GM23338 (cell line): Measurements from ENCODE around the gene GNB1L. TPM values are rescaled to one million over a fixed set of nuclear protein-coding genes. Genes with fewer than 3 reads are reported as not detected.
A peak's percentile ranks its signal among the peaks of the same experiment; 100 is the strongest.

Experiments used
- ATAC-seq: fragments of 200-7000 bp; cut with Tn5 transposase; 3 replicates; pipeline ENCODE4 v1.9.1; 2020
- DNase-seq: peaks from one replicate; pipeline ENCODE4 v3.0.0-alpha.2; 2015; ENCODE audit warnings: low spot score
- H2AFZ ChIP-seq: fragments of 200-600 bp; sonication (generic); 2 replicates; pipeline ENCODE4 v1.8.0; 2016; ENCODE audit warnings: antibody characterized with exemption, mild to moderate bottlenecking, moderate library complexity
- H3F3A ChIP-seq: fragments of 200-600 bp; sonication (generic); replicated peaks from 2 replicates; pipeline ENCODE4 v1.8.0; 2017; ENCODE audit warnings: antibody characterized with exemption, mixed run types, low read depth
- H3K27ac ChIP-seq: fragments of 200-600 bp; sonication (generic); 2 replicates; pipeline ENCODE4 v1.6.1; 2016; ENCODE audit warnings: low read depth
- H3K27me3 ChIP-seq: fragments of 200-600 bp; sonication (generic); 2 replicates; pipeline ENCODE4 v1.8.0; 2016; ENCODE audit warnings: mild to moderate bottlenecking, mixed run types, moderate library complexity; ENCODE audit not compliant: insufficient read depth
- H3K36me3 ChIP-seq: fragments of 200-600 bp; sonication (generic); 2 replicates; pipeline ENCODE4 v1.8.0; 2016; ENCODE audit warnings: mild to moderate bottlenecking; ENCODE audit not compliant: insufficient read depth
- H3K4me1 ChIP-seq: fragments of 200-600 bp; sonication (generic); 2 replicates; pipeline ENCODE4 v1.8.0; 2016; ENCODE audit warnings: mild to moderate bottlenecking, moderate library complexity; ENCODE audit not compliant: insufficient read depth
- H3K4me2 ChIP-seq: fragments of 200-600 bp; sonication (generic); 2 replicates; pipeline ENCODE4 v1.7.1; 2017; ENCODE audit warnings: mixed run types
- H3K4me3 ChIP-seq: fragments of 200-600 bp; sonication (generic); 2 replicates; pipeline ENCODE4 v1.6.1; 2016; ENCODE audit warnings: mixed run types
- H3K79me2 ChIP-seq: fragments of 200-600 bp; sonication (generic); replicated peaks from 2 replicates; pipeline ENCODE4 v1.8.0; 2017; ENCODE audit warnings: mild to moderate bottlenecking; ENCODE audit not compliant: insufficient read depth
- H3K9me2 ChIP-seq: fragments of 200-600 bp; sonication (generic); 2 replicates; pipeline ENCODE4 v1.8.0; 2017; ENCODE audit not compliant: insufficient read depth
- H4K20me1 ChIP-seq: fragments of 200-600 bp; sonication (generic); replicated peaks from 2 replicates; pipeline ENCODE4 v1.8.0; 2017; ENCODE audit warnings: mild to moderate bottlenecking; ENCODE audit not compliant: insufficient read depth
- H3K27ac Mint-ChIP-seq: 2 replicates; pipeline ENCODE4 v1.8.0; 2020; ENCODE audit warnings: inconsistent platforms, mild to moderate bottlenecking, moderate library complexity, mixed read lengths
- H3K27me3 Mint-ChIP-seq: 3 replicates; pipeline ENCODE4 v1.8.0; 2022; ENCODE audit warnings: low read depth, mild to moderate bottlenecking, moderate library complexity, mixed read lengths, inconsistent platforms; ENCODE audit not compliant: insufficient read depth, poor library complexity
- H3K36me3 Mint-ChIP-seq: 3 replicates; pipeline ENCODE4 v1.8.0; 2021; ENCODE audit warnings: low read depth, mild to moderate bottlenecking, inconsistent platforms, moderate library complexity, mixed read lengths
- H3K4me1 Mint-ChIP-seq: 3 replicates; pipeline ENCODE4 v1.8.0; 2020; ENCODE audit warnings: mild to moderate bottlenecking, inconsistent platforms, mixed read lengths
- H3K4me3 Mint-ChIP-seq: 3 replicates; pipeline ENCODE4 v1.8.0; 2021; ENCODE audit warnings: moderate library complexity, mild to moderate bottlenecking, inconsistent platforms, mixed read lengths
- H3K9me3 Mint-ChIP-seq: 3 replicates; pipeline ENCODE4 v1.8.0; 2020; ENCODE audit warnings: moderate library complexity, mild to moderate bottlenecking, inconsistent platforms, mixed read lengths
- NANOG ChIP-seq: IDR thresholded peaks from 2 replicates; pipeline ENCODE4 v1.6.1; 2016; ENCODE audit warnings: antibody characterized with exemption, borderline replicate concordance
- POLR2AphosphoS5 ChIP-seq: IDR thresholded peaks from 2 replicates; pipeline ENCODE4 v1.6.1; 2016; ENCODE audit warnings: antibody characterized with exemption, low read depth
- polyA plus RNA-seq: library from polyadenylated mRNA; unstranded; fragments of >200 nt; fragmentation: Nextera tagmentation; extraction: Ambion mirVana; gene quantifications from 2 replicates; pipeline ENCODE4 v1.2.1, GENCODE V29; 2016
- total RNA-seq: library from RNA; depleted of rRNA; stranded (reverse); fragments of >200 nt; shearing (Covaris generic); gene quantifications from 2 replicates; pipeline ENCODE4 v1.2.3, GENCODE V29; 2014
- TF ChIP-seq, protein P1 (sequence below): fragments of 250-450 bp; sonication (Bioruptor Pico); IDR thresholded peaks from 2 replicates; pipeline ENCODE4 v1.5.0; 2020; ENCODE audit warnings: mild to moderate bottlenecking, moderate library complexity
- TF ChIP-seq, protein P2 (sequence below), 2 experiments: fragments of 200-600 bp in 1 of 2; sonication (generic) in 1 of 2; conservative IDR thresholded peaks; 2 replicates each; pipeline versions ENCODE4 v1.5.1 to v1.6.1; 2016 to 2017; ENCODE audit warnings: antibody characterized with exemption in 2 of 2, low read depth in 2 of 2, mild to moderate bottlenecking in 2 of 2, moderate library complexity in 1 of 2

GNB1L gene
- total and polyA plus RNA-seq, 2 experiments from 2014 or later = 15.2 to 27.8 TPM

DNA sequence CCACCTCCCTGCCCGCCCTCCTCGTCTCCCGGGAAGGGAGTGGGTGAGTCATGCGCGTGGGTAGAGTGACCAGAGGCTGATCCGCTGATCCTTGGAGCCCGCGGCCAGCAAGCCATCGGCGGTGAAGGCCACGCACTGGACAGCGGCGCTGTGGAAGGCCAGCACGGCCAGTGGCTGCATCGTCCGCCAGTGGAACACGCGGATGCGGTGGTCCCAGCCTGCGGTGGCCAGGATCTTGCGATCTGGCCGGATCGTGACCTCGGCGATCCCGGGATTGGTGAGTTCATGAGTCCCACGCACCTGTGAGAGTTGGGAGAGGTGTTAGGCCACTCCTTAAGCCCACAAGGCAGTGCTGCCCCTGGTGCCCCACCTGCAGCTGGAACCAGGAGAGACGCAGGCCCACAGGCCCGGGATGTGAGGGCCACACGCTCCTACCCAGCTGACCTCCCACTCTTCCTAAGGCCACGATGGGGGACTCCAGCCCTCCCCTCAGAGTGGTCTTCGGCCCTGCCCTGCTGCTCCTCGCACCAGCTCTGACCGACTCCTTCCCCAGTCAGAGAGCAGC lies 65.9 kb downstream of the GNB1L start (continued):
- TF ChIP-seq, protein P1, sequence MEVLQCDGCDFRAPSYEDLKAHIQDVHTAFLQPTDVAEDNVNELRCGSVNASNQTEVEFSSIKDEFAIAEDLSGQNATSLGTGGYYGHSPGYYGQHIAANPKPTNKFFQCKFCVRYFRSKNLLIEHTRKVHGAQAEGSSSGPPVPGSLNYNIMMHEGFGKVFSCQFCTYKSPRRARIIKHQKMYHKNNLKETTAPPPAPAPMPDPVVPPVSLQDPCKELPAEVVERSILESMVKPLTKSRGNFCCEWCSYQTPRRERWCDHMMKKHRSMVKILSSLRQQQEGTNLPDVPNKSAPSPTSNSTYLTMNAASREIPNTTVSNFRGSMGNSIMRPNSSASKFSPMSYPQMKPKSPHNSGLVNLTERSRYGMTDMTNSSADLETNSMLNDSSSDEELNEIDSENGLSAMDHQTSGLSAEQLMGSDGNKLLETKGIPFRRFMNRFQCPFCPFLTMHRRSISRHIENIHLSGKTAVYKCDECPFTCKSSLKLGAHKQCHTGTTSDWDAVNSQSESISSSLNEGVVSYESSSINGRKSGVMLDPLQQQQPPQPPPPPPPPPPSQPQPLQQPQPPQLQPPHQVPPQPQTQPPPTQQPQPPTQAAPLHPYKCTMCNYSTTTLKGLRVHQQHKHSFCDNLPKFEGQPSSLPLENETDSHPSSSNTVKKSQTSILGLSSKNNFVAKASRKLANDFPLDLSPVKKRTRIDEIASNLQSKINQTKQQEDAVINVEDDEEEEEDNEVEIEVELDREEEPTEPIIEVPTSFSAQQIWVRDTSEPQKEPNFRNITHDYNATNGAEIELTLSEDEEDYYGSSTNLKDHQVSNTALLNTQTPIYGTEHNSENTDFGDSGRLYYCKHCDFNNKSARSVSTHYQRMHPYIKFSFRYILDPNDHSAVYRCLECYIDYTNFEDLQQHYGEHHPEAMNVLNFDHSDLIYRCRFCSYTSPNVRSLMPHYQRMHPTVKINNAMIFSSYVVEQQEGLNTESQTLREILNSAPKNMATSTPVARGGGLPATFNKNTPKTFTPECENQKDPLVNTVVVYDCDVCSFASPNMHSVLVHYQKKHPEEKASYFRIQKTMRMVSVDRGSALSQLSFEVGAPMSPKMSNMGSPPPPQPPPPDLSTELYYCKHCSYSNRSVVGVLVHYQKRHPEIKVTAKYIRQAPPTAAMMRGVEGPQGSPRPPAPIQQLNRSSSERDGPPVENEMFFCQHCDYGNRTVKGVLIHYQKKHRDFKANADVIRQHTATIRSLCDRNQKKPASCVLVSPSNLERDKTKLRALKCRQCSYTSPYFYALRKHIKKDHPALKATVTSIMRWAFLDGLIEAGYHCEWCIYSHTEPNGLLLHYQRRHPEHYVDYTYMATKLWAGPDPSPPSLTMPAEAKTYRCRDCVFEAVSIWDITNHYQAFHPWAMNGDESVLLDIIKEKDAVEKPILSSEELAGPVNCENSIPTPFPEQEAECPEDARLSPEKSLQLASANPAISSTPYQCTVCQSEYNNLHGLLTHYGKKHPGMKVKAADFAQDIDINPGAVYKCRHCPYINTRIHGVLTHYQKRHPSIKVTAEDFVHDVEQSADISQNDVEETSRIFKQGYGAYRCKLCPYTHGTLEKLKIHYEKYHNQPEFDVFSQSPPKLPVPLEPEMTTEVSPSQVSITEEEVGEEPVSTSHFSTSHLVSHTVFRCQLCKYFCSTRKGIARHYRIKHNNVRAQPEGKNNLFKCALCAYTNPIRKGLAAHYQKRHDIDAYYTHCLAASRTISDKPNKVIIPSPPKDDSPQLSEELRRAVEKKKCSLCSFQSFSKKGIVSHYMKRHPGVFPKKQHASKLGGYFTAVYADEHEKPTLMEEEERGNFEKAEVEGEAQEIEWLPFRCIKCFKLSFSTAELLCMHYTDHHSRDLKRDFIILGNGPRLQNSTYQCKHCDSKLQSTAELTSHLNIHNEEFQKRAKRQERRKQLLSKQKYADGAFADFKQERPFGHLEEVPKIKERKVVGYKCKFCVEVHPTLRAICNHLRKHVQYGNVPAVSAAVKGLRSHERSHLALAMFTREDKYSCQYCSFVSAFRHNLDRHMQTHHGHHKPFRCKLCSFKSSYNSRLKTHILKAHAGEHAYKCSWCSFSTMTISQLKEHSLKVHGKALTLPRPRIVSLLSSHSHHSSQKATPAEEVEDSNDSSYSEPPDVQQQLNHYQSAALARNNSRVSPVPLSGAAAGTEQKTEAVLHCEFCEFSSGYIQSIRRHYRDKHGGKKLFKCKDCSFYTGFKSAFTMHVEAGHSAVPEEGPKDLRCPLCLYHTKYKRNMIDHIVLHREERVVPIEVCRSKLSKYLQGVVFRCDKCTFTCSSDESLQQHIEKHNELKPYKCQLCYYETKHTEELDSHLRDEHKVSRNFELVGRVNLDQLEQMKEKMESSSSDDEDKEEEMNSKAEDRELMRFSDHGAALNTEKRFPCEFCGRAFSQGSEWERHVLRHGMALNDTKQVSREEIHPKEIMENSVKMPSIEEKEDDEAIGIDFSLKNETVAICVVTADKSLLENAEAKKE (CRISPR knock-in tag) = no peak

DNA sequence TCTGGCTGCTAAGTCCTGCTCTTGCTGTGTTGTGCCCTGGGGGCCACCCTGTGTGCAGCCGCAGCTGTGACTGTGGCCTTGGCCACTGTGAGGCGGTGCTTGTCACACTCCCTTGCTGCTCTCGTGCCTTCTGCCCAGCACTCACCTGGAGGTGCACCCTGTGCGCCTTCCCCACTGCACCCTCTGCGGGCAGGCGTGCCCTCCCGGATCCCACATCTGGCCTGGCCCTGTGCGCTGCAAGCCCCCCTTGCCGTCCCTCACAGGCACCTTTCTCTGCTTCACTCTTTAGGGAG lies 66.9 kb downstream of the GNB1L start:
- Histone ChIP-seq H2AFZ (no peak overlapping the region), H3K27ac (no peak overlapping the region), H3K79me2 (no peaks in the 10 kb centered on the region), H3K4me2 (no peak overlapping the region), H3K4me3 (no peak overlapping the region), H3K36me3 (no peaks in the 10 kb centered on the region; the same call in 1 of the 2 replicates), H3K4me1 (no peaks in the 10 kb centered on the region), H4K20me1 (no peaks in the 10 kb centered on the region), H3F3A (no peaks in the 10 kb centered on the region), H3K27me3 (no peaks in the 10 kb centered on the region), H3K9me2 (no peaks in the 10 kb centered on the region)
- peaks cover 8% of the 10 kb centered on the region for H3K27me3 Mint-ChIP-seq
- DNase-seq (no peak), ATAC-seq (peak; percentile 18; the same call in 2 of the 3 replicates)
- peaks cover 3% of the 10 kb centered on the region; the same call in 1 of the 3 replicates for H3K4me1 Mint-ChIP-seq
- peaks cover 4% of the 10 kb centered on the region; the same call in 1 of the 3 replicates for H3K36me3 Mint-ChIP-seq
- TF ChIP-seq NANOG (no peak), POLR2AphosphoS5 (no peak)
- TF ChIP-seq, protein P2, sequence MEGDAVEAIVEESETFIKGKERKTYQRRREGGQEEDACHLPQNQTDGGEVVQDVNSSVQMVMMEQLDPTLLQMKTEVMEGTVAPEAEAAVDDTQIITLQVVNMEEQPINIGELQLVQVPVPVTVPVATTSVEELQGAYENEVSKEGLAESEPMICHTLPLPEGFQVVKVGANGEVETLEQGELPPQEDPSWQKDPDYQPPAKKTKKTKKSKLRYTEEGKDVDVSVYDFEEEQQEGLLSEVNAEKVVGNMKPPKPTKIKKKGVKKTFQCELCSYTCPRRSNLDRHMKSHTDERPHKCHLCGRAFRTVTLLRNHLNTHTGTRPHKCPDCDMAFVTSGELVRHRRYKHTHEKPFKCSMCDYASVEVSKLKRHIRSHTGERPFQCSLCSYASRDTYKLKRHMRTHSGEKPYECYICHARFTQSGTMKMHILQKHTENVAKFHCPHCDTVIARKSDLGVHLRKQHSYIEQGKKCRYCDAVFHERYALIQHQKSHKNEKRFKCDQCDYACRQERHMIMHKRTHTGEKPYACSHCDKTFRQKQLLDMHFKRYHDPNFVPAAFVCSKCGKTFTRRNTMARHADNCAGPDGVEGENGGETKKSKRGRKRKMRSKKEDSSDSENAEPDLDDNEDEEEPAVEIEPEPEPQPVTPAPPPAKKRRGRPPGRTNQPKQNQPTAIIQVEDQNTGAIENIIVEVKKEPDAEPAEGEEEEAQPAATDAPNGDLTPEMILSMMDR (conservative IDR thresholded peaks at IDR 0.05; ENCODE audit: low read depth in 2 of 2) = peak in 1 of 2 experiments; percentile 32; a peak in 2 of 4 replicates
- no peaks in the 10 kb centered on the region for H3K9me3 Mint-ChIP-seq
- no peak overlapping the region; the same call in 1 of the 2 replicates for H3K27ac Mint-ChIP-seq
- no peak overlapping the region for H3K4me3 Mint-ChIP-seq
